SK-N-MC (cell line): Measurements from ENCODE around the gene CAMK2B.

Source experiments
- DNase-seq: peaks from one replicate; pipeline ENCODE4 v3.0.0-alpha.2; 2011; ENCODE audit warnings: low read depth, low spot score
- H3K27ac ChIP-seq: fragments of 200-600 bp; sonication (generic); 2 replicates; pipeline ENCODE4 v1.5.1; 2016; ENCODE audit warnings: mixed run types
- H3K36me3 ChIP-seq: fragments of 200-600 bp; sonication (generic); 2 replicates; pipeline ENCODE4 v1.6.1; 2017; ENCODE audit warnings: antibody characterized with exemption, low read length, mixed read lengths; ENCODE audit not compliant: insufficient read depth
- H3K4me3 ChIP-seq: fragments of 200-600 bp; sonication (generic); 2 replicates; pipeline ENCODE4 v1.5.1; 2016
- H3K9ac ChIP-seq: fragments of 200-600 bp; sonication (generic); 2 replicates; pipeline ENCODE4 v1.8.0; 2017; ENCODE audit warnings: mixed run types, mixed read lengths; ENCODE audit not compliant: insufficient read length
- H3K9me3 ChIP-seq: fragments of 200-600 bp; sonication (generic); 2 replicates; pipeline ENCODE4 v1.6.1; 2017; ENCODE audit warnings: low read depth, mild to moderate bottlenecking, antibody characterized with exemption, low read length, moderate library complexity, mixed read lengths
- EZH2 ChIP-seq: fragments of 200-600 bp; sonication (generic); IDR thresholded peaks from one replicate; pipeline ENCODE4 v1.6.1; 2017; ENCODE audit warnings: antibody characterized with exemption
- FOXP2 ChIP-seq: optimal IDR thresholded peaks from 2 replicates; pipeline ENCODE3; 2011; ENCODE audit warnings: mild to moderate bottlenecking, moderate library complexity; ENCODE audit not compliant: insufficient read depth; ENCODE audit errors: extremely low read length, control extremely low read depth
- POLR2AphosphoS5 ChIP-seq: IDR thresholded peaks from 2 replicates; pipeline ENCODE4 v1.6.1; 2012; ENCODE audit warnings: mild to moderate bottlenecking, low read depth, low read length, borderline replicate concordance

The CAMK2B gene

GRCh38 chr7:44276571-44277221 is 48.7 kb downstream of the CAMK2B start:
- no peaks in the 10 kb centered on the region for H3K9me3 ChIP-seq
- H3K27ac ChIP-seq: peak overlapping the region; percentile 60
- H3K36me3 ChIP-seq: no peaks in the 10 kb centered on the region
- TF ChIP-seq EZH2 (no peak), FOXP2 (no peak), POLR2AphosphoS5 (no peak)
- DNase-seq: no peak
- peak overlapping the region; percentile 77 for H3K4me3 ChIP-seq
- peak overlapping the region; percentile 60 for H3K9ac ChIP-seq

- TF ChIP-seq POLR2AphosphoS5 (peak; percentile 70; the same call in 1 of the 2 replicates), EZH2 (no peak), FOXP2 (no peak)
- peak overlapping the region; percentile 60 for H3K9ac ChIP-seq
- peak overlapping the region; percentile 77 for H3K4me3 ChIP-seq
- peak overlapping the region; percentile 60 for H3K27ac ChIP-seq
- peak; percentile 51 for DNase-seq
- H3K9me3 ChIP-seq: no peaks in the 10 kb centered on the region
- H3K36me3 ChIP-seq: no peaks in the 10 kb centered on the region
These were observed 49.3 kb downstream of the CAMK2B start for GRCh38 chr7:44275957-44276570.

- TF ChIP-seq FOXP2 (no peak), POLR2AphosphoS5 (no peak), EZH2 (no peak)
- Histone ChIP-seq H3K36me3 (no peaks in the 10 kb centered on the region), H3K4me3 (no peak overlapping the region), H3K9ac (no peak overlapping the region), H3K27ac (peak overlapping the region; percentile 38; the same call in 1 of the 2 replicates), H3K9me3 (no peaks in the 10 kb centered on the region)
- no peak for DNase-seq
These were observed 50.2 kb downstream of the CAMK2B start for GRCh38 chr7:44275146-44275545.

- H3K4me3 ChIP-seq: no peak overlapping the region
- no peaks in the 10 kb centered on the region for H3K36me3 ChIP-seq
- H3K9ac ChIP-seq: no peak overlapping the region
- H3K9me3 ChIP-seq: no peaks in the 10 kb centered on the region
- H3K27ac ChIP-seq: no peak overlapping the region
- no peak for DNase-seq
- TF ChIP-seq POLR2AphosphoS5: no peak
- TF ChIP-seq EZH2: no peak
- TF ChIP-seq FOXP2: no peak
These were observed 50.8 kb downstream of the CAMK2B start for GRCh38 chr7:44274623-44274975.

GRCh38 chr7:44273681-44274622 is 51.4 kb downstream of the CAMK2B start:
- Histone ChIP-seq H3K9ac (no peak overlapping the region), H3K36me3 (no peaks in the 10 kb centered on the region), H3K9me3 (no peaks in the 10 kb centered on the region), H3K27ac (no peak overlapping the region), H3K4me3 (no peak overlapping the region)
- no peak for DNase-seq
- no peak for TF ChIP-seq EZH2
- no peak for TF ChIP-seq FOXP2
- no peak for TF ChIP-seq POLR2AphosphoS5

GRCh38 chr7:44272981-44273380 is 52.4 kb downstream of the CAMK2B start:
- DNase-seq: no peak
- Histone ChIP-seq H3K4me3 (no peak overlapping the region), H3K36me3 (no peaks in the 10 kb centered on the region), H3K27ac (no peak overlapping the region), H3K9me3 (no peaks in the 10 kb centered on the region), H3K9ac (no peak overlapping the region)
- TF ChIP-seq FOXP2 (no peak), POLR2AphosphoS5 (no peak), EZH2 (no peak)

GRCh38 chr7:44272456-44272855 is 52.9 kb downstream of the CAMK2B start:
- H3K36me3 ChIP-seq: no peaks in the 10 kb centered on the region
- no peaks in the 10 kb centered on the region for H3K9me3 ChIP-seq
- DNase-seq: no peak
- H3K9ac ChIP-seq: no peak overlapping the region
- TF ChIP-seq FOXP2: no peak
- TF ChIP-seq POLR2AphosphoS5: no peak
- TF ChIP-seq EZH2: no peak
- H3K27ac ChIP-seq: no peak overlapping the region
- no peak overlapping the region for H3K4me3 ChIP-seq

- no peak for DNase-seq
These were observed 55.4 kb downstream of the CAMK2B start for GRCh38 chr7:44269943-44270493.

More at GRCh38 chr7:44269943-44270493, 55.4 kb downstream of the CAMK2B start:
- no peak overlapping the region for H3K4me3 ChIP-seq
- no peak for TF ChIP-seq FOXP2
- no peak for TF ChIP-seq EZH2
- no peak for TF ChIP-seq POLR2AphosphoS5
- no peaks in the 10 kb centered on the region for H3K36me3 ChIP-seq
- H3K27ac ChIP-seq: no peak overlapping the region
- H3K9ac ChIP-seq: no peak overlapping the region
- no peaks in the 10 kb centered on the region for H3K9me3 ChIP-seq
